Stimulated activated naive CD8-positive, alpha-beta T cell treated with anti-CD3 and anti-CD28 coated beads, Interleukin-15, Interleukin-2, amounts not matched to agents 100 U/mL and 50 U/mL, for 24 hours (primary cell): ENCODE measurements around the gene METTL2B.
"Not testable (repeated sequence)": the region's sequence is repeated elsewhere in the genome, so short reads cannot be mapped to it uniquely, and the experiment has no call there.

Experiments
- ATAC-seq: fragments of 150-1000 bp; cut with Tn5 transposase; one replicate; pipeline ENCODE4 v1.10.0; 2021
- DNase-seq: peaks from one replicate; pipeline ENCODE4 v3.0.0; 2021

The METTL2B gene

DNA sequence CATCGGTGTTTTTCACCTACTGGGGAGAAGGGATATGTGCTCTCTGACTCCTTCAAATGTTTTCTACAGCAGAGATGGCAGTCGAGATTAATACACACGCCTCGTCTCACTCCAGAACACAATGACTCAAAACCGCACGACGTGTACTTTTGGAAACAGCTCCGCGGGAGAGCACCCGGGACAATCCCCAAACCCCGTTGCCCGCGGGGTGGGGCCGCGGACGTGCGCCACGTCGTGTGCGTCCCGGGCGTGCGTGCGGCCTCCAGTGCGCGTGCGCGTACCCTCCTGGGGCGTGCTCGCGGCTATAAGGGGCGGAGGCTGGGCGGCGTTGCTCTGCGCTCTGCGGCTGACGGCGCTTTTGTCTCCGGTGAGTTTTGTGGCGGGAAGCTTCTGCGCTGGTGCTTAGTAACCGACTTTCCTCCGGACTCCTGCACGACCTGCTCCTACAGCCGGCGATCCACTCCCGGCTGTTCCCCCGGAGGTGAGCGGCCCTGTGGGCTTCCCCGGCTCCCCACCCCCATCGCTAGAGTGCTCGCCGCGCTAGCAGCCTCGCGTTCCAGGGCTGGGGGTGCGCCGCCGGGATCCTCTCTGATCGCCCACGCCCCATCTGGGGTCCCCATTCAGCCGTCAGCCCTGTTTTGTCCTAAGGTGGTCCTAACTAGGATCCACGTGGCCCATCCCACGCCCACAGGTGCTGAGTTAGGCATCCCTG is 20.8 kb upstream of the METTL2B start, which contains the start of gene HILPDA:
Gene HILPDA, plus strand, starts transcription at position 336 of the 712 bp plus-strand sequence. CDS start 1,391 bp downstream, outside the sequence.
- ATAC-seq: peak; percentile 82

DNA sequence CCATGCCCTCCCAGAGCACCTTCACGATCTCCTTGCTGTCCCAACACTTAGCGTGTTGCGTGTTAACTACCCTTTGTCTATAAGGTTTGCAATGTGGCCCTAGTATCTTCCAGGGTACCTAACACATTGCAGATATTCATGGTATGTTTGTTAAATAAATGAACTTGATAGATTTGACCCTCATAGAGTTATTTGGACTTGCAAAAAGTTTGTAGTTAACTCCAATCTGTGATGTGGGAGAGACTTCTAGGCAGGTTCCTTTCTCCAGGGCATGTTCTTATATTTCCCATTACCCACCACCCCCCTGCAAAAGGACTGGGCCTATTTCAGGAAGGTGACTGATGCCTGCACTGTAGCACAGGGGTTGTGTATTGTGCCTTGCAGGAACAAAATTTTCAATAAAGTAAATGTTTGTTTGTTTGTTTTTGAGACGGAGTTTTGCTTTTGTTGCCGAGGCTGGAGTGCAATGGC is 20.3 kb upstream of the METTL2B start:
- no peak for DNase-seq
- ATAC-seq: peak; percentile 1

More for the DNA sequence above, 20.8 kb upstream of the METTL2B start, which contains the start of gene HILPDA:
- DNase-seq: peak; percentile 96

DNA sequence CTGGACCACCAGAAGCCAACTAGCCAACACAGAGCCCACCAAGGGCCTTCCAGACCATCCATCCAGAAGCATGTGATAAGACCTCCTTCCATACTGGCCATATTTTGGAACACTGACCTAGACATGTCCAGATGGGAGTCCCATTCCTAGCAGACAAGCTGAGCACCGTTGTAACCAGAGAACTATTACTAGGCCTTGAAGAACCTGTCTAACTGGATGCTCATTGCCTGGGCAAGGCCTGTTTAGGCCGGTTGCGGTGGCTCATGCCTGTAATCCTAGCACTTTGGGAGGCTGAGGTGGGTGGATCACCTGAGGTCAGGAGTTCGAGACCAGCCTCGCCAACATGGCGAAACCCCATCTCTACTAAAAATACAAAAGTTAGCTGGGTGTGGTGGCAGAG is 19.2 kb upstream of the METTL2B start:
- not testable (repeated sequence) for DNase-seq, ATAC-seq

DNA sequence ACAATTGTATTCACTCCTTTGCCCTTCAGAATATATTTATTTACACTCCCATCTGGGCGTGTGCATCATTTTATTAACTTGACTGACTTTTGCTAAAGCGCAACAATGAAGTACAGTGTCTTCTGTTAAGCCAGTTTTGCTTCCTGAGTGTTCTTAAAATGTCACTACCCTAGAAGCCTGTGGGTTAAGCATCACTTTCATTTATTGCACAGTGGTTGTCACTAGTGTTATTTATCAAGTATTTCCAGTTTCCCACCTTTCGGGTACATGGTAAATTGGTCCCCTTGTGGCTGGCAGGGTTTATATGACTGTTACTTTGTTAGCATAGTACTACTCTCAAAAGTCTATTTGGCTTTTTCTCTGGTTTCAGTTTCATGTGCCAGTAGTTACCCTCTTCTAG is 17.6 kb upstream of the METTL2B start:
- DNase-seq (peak; percentile 40), ATAC-seq (peak; percentile 76)

DNA sequence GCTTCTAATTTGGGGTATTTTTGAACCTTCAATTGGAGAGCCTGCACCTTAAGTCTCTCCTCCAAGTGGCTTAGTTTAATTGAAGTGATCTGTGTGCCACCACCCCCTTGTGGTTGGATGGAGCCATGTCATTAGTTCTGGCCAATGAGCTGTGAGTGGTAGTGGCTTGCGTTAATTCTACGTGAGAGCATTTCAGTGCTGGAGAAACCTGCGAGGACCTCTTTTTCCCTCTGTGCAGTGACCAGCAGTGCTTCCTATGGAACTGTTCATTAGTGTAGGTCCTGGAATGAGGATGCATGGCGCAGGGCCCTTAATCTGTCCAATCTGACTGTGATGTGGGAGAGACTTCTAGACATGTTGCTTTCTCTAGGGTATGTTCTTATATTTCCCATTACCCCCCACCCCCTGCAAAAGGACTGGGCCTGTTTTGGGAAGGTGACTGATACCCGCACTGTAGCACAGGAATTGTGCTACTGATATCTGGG is 17.1 kb upstream of the METTL2B start:
- ATAC-seq: peak; percentile 45
- peak; percentile 52 for DNase-seq

DNA sequence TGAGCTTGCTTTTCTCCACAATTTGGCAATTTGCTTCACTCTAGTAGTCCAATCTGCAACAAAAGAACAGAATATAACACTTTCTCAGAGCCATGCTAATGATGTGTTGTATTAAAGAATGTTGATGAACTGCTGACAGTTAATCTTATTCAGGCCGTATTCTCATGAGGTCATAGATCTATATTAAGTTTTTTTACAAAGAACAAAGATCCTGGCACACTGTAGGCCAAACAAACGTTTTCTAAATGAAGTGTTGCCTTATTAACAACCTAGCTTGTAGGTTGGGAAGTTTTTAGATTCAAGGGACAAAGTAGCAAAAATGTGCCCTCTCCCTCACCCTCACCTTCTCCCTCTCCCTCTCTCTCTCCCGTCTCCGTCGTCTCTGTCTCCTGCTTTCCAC is 14.1 kb upstream of the METTL2B start:
- ATAC-seq: no peak
- no peak for DNase-seq

DNA sequence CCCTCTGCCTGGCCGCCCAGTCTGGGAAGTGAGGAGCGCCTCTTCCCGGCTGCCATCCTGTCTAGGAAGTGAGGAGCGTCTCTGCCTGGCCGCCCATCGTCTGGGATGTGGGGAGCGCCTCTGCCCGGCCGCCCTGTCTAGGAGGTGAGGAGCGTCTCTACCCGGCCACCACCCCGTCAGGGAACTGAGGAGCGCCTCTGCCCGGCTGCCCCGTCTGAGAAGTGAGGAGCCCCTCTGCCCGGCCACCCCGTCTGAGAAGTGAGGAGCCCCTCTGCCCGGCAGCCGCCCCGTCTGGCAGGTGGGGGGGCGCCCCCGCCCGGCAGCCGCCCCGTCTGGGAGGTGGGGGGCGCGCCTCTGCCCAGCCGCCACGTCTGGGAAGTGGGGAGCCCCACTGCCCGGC is 13.2 kb upstream of the METTL2B start:
- not testable (repeated sequence) for DNase-seq, ATAC-seq

DNA sequence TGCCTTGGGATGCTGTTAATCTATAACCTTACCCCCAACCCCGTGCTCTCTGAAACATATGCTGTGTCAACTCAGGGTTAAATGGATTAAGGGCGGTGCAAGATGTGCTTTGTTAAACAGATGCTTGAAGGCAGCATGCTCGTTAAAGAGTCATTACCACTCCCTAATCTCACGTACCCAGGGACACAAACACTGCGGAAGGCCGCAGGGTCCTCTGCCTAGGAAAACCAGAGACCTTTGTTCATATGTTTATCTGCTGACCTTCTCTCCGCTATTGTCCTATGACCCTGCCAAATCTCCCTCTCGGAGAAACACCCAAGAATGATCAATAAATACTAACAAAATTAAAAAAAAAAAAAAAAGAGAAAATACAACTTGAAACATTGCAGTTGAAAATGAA is 12.6 kb upstream of the METTL2B start:
- DNase-seq, ATAC-seq: not testable (repeated sequence)

DNA sequence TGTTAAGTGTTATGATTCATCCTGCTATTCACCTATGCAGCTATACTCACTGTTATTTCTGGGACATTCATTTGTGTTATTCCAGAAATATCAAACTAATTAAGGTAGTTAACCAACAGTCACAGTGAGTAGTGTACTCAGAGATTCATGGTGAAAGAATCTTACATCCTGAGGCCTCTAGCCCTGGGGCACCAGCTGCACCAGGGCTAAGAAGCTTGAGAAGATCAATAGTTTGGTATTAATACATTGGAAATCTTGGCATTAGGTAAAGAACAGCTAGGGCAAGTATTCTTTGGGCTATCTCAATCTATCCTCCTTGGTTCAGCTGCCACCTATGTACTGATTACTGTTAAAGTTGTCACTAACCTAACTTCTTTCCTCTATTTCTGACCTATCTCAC is 9.7 kb upstream of the METTL2B start:
- DNase-seq, ATAC-seq: not testable (repeated sequence)

DNA sequence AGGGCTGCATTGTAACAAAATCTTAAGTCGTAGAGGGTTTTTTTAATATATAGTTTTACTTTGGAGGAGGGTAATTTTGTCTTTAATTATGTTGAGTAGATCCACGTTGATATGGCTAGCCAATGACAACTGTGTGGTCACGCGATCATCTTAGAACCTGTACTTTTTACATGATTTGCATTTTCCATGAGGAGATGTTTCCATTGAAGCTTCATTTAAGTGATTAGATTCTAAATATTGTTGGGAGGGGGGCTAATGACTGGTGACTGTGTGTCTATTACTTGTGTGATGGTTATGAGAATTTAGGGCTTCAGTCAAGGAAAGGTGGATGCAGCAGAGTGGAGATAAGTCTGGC is 765 bp downstream of the METTL2B start:
- not testable (repeated sequence) for ATAC-seq, DNase-seq

DNA sequence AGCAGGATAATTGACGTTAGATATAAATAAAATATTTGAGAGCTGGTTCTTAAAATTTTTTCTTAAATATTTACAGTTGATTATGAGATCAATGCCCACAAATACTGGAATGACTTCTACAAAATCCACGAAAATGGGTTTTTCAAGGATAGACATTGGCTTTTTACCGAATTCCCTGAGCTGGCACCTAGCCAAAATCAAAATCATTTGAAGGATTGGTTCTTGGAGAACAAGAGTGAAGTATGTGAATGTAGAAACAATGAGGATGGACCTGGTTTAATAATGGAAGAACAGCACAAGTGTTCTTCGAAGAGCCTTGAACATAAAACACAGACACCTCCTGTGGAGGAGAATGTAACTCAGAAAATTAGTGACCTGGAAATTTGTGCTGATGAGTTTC is 2.5 kb downstream of the METTL2B start:
- DNase-seq, ATAC-seq: not testable (repeated sequence)

DNA sequence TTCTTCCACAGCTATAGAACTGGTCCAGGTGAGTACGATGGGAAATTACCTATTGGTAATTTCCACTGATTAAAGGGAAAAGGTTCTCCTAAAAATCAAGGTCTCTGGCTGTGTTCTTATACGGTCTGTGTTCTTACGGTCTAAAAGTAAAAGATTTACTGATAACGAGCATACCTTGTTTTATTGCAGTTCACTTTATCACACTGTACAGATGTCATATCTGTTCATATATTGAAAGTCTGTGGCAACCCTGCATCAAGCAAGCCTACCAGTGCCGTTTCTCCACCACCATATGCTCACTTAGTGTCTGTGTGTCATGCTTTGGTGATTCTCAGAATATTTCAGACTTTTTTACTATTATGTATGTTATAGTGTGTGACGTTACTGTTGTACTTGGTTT is 11.6 kb downstream of the METTL2B start:
- not testable (repeated sequence) for ATAC-seq, DNase-seq

DNA sequence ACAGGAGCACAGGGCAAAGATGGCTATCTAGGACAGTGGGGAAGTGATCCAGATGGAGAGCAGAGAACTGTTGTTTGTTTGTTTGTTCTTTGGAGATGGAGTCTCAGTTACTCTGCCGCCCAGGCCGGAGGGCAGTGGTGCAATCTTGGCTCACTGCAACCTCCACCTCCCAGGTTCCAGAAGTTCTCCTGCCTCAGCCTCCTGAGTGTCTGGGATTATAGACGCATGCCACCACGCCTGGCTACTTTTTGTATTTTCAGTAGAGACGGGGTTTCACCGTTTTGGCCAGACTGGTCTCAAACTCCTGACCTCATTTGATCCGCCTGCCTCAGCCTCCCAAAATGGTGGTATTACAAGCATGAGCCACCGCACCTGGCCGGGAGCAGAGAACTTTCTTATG is 20.9 kb downstream of the METTL2B start:
- ATAC-seq (no peak), DNase-seq (no peak)

DNA sequence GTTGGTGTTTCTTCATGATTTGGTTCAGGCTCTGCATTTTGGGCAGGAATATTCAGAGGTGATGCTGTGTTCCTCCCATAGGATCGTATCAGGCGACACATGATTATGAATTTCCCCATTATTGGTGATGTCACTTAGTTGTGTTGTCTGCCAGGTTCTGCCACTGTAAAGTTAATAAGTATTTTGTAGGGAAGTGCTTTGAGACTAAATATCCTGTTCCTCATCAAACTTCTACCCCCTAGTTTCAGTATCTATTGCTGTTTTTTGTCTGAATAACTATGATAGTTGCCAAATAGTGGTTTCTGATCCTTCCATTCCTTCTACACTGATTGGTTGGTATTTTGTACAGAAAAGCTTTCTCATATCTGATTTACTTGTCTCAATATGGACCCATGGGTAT is 28.9 kb downstream of the METTL2B start:
- not testable (repeated sequence) for DNase-seq, ATAC-seq

DNA sequence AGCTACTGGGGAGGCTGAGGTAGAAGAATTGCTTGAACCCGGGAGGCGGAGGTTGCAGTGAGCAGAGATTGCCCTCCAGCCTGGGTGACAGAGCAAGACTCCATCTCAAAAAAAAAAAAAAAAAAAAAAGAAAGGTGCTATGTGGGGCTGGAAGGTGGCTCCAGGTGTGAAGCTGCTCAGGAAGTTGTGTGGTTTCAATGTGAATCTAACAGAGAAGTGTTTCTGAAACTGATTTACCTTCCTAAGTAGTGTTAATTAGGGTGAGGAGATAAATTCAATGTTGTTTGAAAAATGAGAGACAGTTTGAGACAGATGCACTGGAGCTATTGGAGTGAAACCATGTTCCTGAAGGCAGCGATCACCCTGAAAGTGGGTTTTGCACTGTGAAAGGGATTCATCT is 30.3 kb downstream of the METTL2B start:
- not testable (repeated sequence) for ATAC-seq, DNase-seq

DNA sequence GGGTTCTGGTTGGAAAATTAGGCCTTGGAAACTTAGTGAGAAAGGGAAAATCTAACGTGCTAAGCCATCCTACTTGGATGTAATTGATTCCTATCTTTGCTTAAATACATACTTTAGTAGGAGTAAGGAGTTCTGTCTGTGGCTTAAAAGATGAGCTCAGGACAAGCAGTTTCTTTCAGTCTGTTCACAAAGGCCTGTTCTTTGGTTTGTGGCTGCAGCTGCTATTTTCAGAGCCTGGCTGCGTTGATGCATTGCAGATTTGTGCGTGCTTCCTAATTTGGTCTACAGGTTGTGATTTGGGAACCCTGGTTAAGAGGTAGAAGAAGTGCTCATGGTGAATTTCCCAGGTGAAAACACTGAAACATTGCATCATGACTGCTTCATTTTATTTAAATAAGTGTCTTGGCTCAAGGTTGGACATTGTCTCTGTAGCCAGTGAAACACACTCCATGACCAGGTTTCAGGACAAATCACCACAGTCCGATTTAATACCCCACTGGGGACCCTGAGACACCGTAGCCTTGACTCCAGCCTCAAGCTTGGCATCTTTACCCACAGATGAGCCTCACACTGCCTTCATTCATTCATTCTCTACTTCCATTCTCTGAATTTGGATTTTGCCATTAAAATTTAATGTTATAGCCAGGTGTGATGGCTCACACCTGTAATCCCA is 30.9 kb downstream of the METTL2B start:
- not testable (repeated sequence) for DNase-seq, ATAC-seq

DNA sequence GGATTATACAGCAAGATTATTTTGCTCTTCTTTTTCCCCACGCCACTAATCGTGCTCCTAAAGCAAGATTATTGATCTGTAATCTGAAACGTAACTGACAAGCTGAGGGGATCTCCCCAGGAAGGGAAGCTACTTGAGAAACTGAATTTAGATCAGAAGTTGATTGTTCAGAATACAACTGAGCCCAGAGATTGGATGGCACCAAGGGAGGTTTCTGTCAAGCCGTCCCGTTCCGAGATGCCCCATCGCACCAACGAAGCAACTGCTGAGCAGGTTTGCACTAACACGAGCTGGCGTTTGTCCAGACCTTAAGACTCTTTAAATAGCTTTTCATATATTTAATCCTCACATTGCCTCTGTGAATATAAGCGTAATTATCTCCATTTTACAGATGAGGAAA is 35.1 kb downstream of the METTL2B start:
- DNase-seq, ATAC-seq: not testable (repeated sequence)

DNA sequence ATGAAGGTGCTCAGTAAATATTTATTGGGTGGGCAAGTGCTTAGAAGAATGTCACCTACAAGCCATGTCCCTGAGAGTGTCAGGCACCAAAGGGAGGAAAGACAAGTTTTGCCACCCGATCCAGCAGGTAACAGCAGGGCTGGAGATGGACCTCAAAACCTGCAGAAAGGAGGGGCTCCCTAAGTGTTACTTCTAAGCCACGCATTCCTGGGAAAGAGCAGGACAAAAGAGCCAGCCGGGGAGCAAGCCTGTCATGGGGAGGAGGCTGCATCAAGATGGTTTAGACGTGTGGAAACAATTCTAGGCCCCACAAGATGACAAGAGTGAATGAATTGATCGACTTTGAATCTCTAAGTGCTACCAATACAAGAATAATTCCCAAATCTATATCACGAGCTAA is 38.7 kb downstream of the METTL2B start:
- not testable (repeated sequence) for ATAC-seq, DNase-seq

DNA sequence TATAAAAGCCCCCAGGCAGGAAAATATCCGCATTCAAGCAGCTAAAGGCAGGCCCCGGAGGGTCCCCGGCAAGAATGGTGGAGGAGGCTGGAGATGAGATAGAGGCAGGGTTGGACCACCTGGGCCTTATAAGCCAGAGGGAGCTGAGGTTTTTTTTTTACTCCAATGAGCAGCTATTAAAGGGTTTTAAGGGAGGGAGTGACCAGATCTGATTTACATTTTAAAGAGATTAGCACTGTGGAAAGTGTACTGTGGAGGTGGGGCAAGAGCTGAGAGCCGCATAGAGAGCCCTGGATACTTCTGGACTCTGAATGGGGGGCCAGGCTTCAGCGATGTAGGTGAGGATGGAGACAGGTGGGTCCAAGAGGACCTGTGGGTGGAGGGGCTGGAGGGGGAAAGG is 40.5 kb downstream of the METTL2B start:
- not testable (repeated sequence) for DNase-seq, ATAC-seq

DNA sequence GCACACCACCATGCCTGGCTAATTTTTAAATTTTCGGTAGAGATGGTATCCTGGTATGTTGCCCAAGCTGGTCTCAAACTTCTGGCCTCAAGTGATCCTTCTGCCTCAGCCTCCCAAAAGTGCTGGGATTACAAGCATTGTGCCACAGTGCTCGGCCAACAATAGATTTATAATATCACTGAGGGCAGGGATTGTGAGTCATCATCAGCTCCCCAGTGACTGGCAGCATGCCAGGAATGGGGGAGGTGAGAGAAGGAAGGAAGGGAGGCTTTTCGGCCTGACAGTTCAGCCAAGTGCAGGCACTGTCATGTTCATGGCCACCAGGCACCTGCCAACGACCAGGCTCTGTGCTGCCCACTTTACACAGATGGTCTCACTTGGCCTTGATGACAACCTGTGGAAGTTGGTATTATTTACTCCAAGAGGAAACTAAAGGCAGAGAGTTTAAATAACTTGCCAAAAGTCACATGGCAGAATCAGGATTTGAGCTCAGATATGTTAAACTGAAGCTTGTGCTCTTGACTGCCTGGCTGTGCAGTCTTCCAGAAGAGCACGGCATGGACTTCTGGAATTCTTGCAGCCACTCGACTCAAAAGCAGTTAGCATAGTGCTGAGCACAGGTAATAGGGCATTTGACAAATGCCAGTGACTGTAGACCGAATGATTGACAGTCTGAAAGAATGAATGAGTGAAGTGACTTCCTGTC is 46.8 kb downstream of the METTL2B start:
- peak; percentile 76 for ATAC-seq
- peak; percentile 83 for DNase-seq

DNA sequence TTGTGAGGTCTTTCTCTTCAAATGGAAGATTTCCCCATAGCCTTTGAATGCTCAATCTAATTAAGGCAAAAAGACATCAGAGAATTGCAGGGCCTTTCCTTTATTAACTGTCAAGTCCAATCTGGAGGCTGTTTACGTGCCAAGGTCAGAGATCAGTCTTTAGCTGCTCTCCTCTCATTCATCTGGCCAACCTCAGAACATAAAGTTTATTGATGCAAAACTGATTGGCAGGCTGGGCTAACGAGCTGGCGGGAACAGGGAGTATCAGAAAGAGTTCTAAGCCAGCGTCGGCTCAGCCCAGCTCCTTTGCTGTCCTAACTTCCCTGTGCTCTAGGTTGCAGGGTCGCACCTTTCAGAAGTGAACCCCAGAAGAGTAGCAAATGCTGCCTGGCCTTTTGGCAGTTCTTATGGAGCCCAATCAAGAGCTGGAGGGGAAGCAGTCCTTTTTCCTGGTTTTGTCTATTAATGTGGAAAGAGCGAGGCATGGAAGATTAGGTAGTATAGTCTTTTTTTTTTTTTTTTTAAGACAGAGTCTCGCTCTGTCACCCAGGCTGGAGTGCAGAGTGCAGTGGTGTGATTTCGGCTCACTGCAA is 47.5 kb downstream of the METTL2B start:
- DNase-seq, ATAC-seq: not testable (repeated sequence)

DNA sequence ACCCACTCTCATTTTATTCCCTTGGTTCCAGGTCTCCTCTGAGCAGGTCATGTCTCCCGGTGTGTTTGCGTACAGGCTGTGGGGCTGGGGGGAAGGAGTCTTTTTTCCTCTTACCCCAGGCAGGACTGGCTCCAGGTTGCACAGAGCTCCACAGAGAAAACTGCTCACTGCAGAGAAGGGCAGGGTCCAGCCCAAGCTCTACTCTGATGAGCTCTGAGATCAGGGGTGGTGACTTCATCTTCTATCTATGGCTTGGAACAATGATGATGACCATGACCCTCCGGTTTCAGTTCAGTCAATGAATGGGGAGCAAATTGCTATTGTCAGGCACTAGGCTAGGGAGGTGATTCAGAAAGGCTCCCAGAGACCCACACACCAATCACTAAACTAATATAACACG is 49.0 kb downstream of the METTL2B start:
- DNase-seq, ATAC-seq: not testable (repeated sequence)
